ENCODE measurements around the gene CCDC178.
"Not testable (repeated sequence)": the region's sequence is repeated elsewhere in the genome, so short reads cannot be mapped to it uniquely, and the experiment has no call there.

The CCDC178 gene

GRCh38 chr18:33201509-33201926 lies 239.0 kb downstream of the CCDC178 start:
- DNase-seq, result no peak

- no peak for DNase-seq
Measured at GRCh38 chr18:33195795-33196194, 244.7 kb downstream of the CCDC178 start.

- no peak for DNase-seq
Measured at GRCh38 chr18:33194793-33195192, 245.7 kb downstream of the CCDC178 start.

- DNase-seq, result no peak
Measured at GRCh38 chr18:33184958-33185357, 255.6 kb downstream of the CCDC178 start.

- DNase-seq, result no peak
Measured at GRCh38 chr18:33184175-33184574, 256.3 kb downstream of the CCDC178 start.

- DNase-seq, result no peak
Measured at GRCh38 chr18:33183136-33183535, 257.4 kb downstream of the CCDC178 start.

- no peak for DNase-seq
Measured at GRCh38 chr18:33181016-33181415, 259.5 kb downstream of the CCDC178 start.

- DNase-seq, result no peak
Measured at GRCh38 chr18:33169218-33169617, 271.3 kb downstream of the CCDC178 start.

- DNase-seq, result not testable (repeated sequence)
Measured at GRCh38 chr18:33164121-33164520, 276.4 kb downstream of the CCDC178 start.

- DNase-seq, result no peak
Measured at GRCh38 chr18:33161131-33161530, 279.4 kb downstream of the CCDC178 start.

- DNase-seq, result no peak
Measured at GRCh38 chr18:33159151-33159550, 281.4 kb downstream of the CCDC178 start.

- no peak for DNase-seq
Measured at GRCh38 chr18:33157893-33158292, 282.6 kb downstream of the CCDC178 start.

GRCh38 chr18:33156906-33157470 lies 283.5 kb downstream of the CCDC178 start:
- DNase-seq, result no peak

- no peak for DNase-seq
Measured at GRCh38 chr18:33154049-33154448, 286.5 kb downstream of the CCDC178 start.

GRCh38 chr18:33152376-33152775 lies 288.1 kb downstream of the CCDC178 start:
- DNase-seq, result no peak

- not testable (repeated sequence) for DNase-seq
Measured at GRCh38 chr18:33147811-33148210, 292.7 kb downstream of the CCDC178 start.

- no peak for DNase-seq
Measured at GRCh38 chr18:33146014-33146413, 294.5 kb downstream of the CCDC178 start.

- no peak for DNase-seq
Measured at GRCh38 chr18:33135951-33136660, 304.4 kb downstream of the CCDC178 start.

GRCh38 chr18:33132657-33133056 lies 307.9 kb downstream of the CCDC178 start:
- DNase-seq, result no peak

GRCh38 chr18:33128581-33128980 lies 311.9 kb downstream of the CCDC178 start:
- DNase-seq, result no peak

GRCh38 chr18:33123862-33124518 lies 316.5 kb downstream of the CCDC178 start:
- peak; percentile 8 to 17 for DNase-seq

GRCh38 chr18:33116376-33116775 lies 324.1 kb downstream of the CCDC178 start:
- DNase-seq, result peak; percentile 59 to 89

GRCh38 chr18:33115917-33116316 lies 324.6 kb downstream of the CCDC178 start:
- DNase-seq, result no peak

GRCh38 chr18:33115476-33115875 lies 325.0 kb downstream of the CCDC178 start:
- no peak for DNase-seq

All from SHP77 (cell line).